Ammon's horn (tissue), 1 donor: ENCODE data around the gene TNS3.

ENCODE experiments used
- DNase-seq: peaks from one replicate; pipeline ENCODE4 v3.0.0-alpha.2; 2016; ENCODE audit warnings: low spot score

TNS3 gene

GRCh38 chr7:47329320-47329926 is 252.5 kb downstream of the TNS3 start:
- no peak for DNase-seq

GRCh38 chr7:47328392-47329319 is 253.3 kb downstream of the TNS3 start:
- no peak for DNase-seq

GRCh38 chr7:47327698-47328391 is 254.1 kb downstream of the TNS3 start:
- DNase-seq, result peak; percentile 94

- DNase-seq, result no peak
Measured at GRCh38 chr7:47327346-47327697, 254.6 kb downstream of the TNS3 start.

- no peak for DNase-seq
Measured at GRCh38 chr7:47326808-47327207, 255.1 kb downstream of the TNS3 start.

GRCh38 chr7:47326220-47326619 is 255.7 kb downstream of the TNS3 start:
- DNase-seq, result no peak

- DNase-seq, result no peak
Measured at GRCh38 chr7:47325337-47325736, 256.6 kb downstream of the TNS3 start.

GRCh38 chr7:47323904-47324303 is 258.0 kb downstream of the TNS3 start:
- DNase-seq, result no peak

GRCh38 chr7:47322731-47323130 is 259.2 kb downstream of the TNS3 start:
- no peak for DNase-seq

GRCh38 chr7:47320296-47320695 is 261.6 kb downstream of the TNS3 start:
- no peak for DNase-seq

- no peak for DNase-seq
Measured at GRCh38 chr7:47318395-47319182, 263.3 kb downstream of the TNS3 start.

- DNase-seq, result no peak
Measured at GRCh38 chr7:47317487-47317886, 264.4 kb downstream of the TNS3 start.

- DNase-seq, result peak; percentile 75
Measured at GRCh38 chr7:47314728-47315607, 266.9 kb downstream of the TNS3 start.

GRCh38 chr7:47314248-47314647 is 267.7 kb downstream of the TNS3 start:
- no peak for DNase-seq

GRCh38 chr7:47313564-47313963 is 268.3 kb downstream of the TNS3 start:
- DNase-seq, result no peak

- DNase-seq, result no peak
Measured at GRCh38 chr7:47311891-47312290, 270.0 kb downstream of the TNS3 start.

GRCh38 chr7:47310020-47310419 is 271.9 kb downstream of the TNS3 start:
- peak; percentile 64 for DNase-seq

- DNase-seq, result no peak
Measured at GRCh38 chr7:47308808-47309207, 273.1 kb downstream of the TNS3 start.

GRCh38 chr7:47307311-47307710 is 274.6 kb downstream of the TNS3 start:
- no peak for DNase-seq

- no peak for DNase-seq
Measured at GRCh38 chr7:47304727-47305719, 276.9 kb downstream of the TNS3 start.
